Measurements from ENCODE around the gene MACO1.

Gene MACO1

GRCh38 chr1:25538191-25538767 is 107.6 kb downstream of the MACO1 start:
- peaks cover 0 to 9% (median 3%) of the 10 kb centered on the region in 4 donors for H3K4me1 ChIP-seq
- DNase-seq, result no peak
- H3K27me3 ChIP-seq, result no peaks in the 10 kb centered on the region
- no peak for TF ChIP-seq CTCF (IDR thresholded peaks at IDR 0.05)
- no peaks in the 10 kb centered on the region for H3K9me3 ChIP-seq
- H3K27ac ChIP-seq, result no peak overlapping the region
- no peak overlapping the region for H3K4me3 ChIP-seq
- intact Hi-C loops (cut with DNase I; ENCODE audit: low total_unique reads), result no loop called here
- H3K36me3 ChIP-seq, result no peaks in the 10 kb centered on the region

GRCh38 chr1:25540750-25541342 is 110.1 kb downstream of the MACO1 start:
- no peak for TF ChIP-seq CTCF (IDR thresholded peaks at IDR 0.05)
- H3K4me1 ChIP-seq, result peaks cover 0 to 28% (median 17%) of the 10 kb centered on the region in 4 donors
- no peaks in the 10 kb centered on the region for H3K9me3 ChIP-seq
- DNase-seq, result no peak
- no peaks in the 10 kb centered on the region for H3K36me3 ChIP-seq
- no peaks in the 10 kb centered on the region for H3K27me3 ChIP-seq
- no peak overlapping the region for H3K4me3 ChIP-seq
- no peak overlapping the region for H3K27ac ChIP-seq
- intact Hi-C loops (cut with DNase I; ENCODE audit: low total_unique reads), result no loop called here

GRCh38 chr1:25541425-25541824 is 110.7 kb downstream of the MACO1 start:
- Histone ChIP-seq H3K4me1 (peaks cover 0 to 30% (median 22%) of the 10 kb centered on the region in 4 donors), H3K27ac (no peak overlapping the region), H3K27me3 (no peaks in the 10 kb centered on the region), H3K4me3 (no peak overlapping the region), H3K9me3 (no peaks in the 10 kb centered on the region), H3K36me3 (no peaks in the 10 kb centered on the region)
- intact Hi-C loops (cut with DNase I; ENCODE audit: low total_unique reads), result no loop called here
- DNase-seq, result no peak
- no peak for TF ChIP-seq CTCF (IDR thresholded peaks at IDR 0.05)

- DNase-seq, result no peak
- no peak for TF ChIP-seq CTCF (IDR thresholded peaks at IDR 0.05)
- H3K36me3 ChIP-seq, result no peaks in the 10 kb centered on the region
- peaks cover 0 to 32% (median 23%) of the 10 kb centered on the region in 4 donors for H3K4me1 ChIP-seq
- H3K4me3 ChIP-seq, result no peak overlapping the region
- no peaks in the 10 kb centered on the region for H3K27me3 ChIP-seq
- no peaks in the 10 kb centered on the region for H3K9me3 ChIP-seq
- H3K27ac ChIP-seq, result peak overlapping the region in 1 of 2 donors; percentile 87
- intact Hi-C loops (cut with DNase I; ENCODE audit: low total_unique reads), result no loop called here
Measured at GRCh38 chr1:25541889-25542658, 111.4 kb downstream of the MACO1 start.

GRCh38 chr1:25543005-25543424 is 112.3 kb downstream of the MACO1 start:
- intact Hi-C loops (cut with DNase I; ENCODE audit: low total_unique reads), result no loop called here
- Histone ChIP-seq H3K27me3 (no peaks in the 10 kb centered on the region), H3K4me1 (peaks cover 0 to 42% (median 26%) of the 10 kb centered on the region in 4 donors), H3K27ac (peak overlapping the region; percentile 87 to 93), H3K4me3 (peak overlapping the region; percentile 79 to 99), H3K36me3 (no peaks in the 10 kb centered on the region), H3K9me3 (no peaks in the 10 kb centered on the region)
- DNase-seq, result no peak
- no peak for TF ChIP-seq CTCF (IDR thresholded peaks at IDR 0.05)

Measured in tibial artery (tissue), 4 donors.